ENCODE data around the gene ZNF431.
"Not testable (repeated sequence)": the region's sequence is repeated elsewhere in the genome, so short reads cannot be mapped to it uniquely, and the experiment has no call there.

ZNF431 gene

GRCh38 chr19:21141787-21142464 lies at the start of gene ZNF431:
Gene ZNF431 (plus strand): TSS chr19:21142040. CDS start chr19:21142184, 144 bp downstream.
- peak; percentile 98 for DNase-seq

DNA sequence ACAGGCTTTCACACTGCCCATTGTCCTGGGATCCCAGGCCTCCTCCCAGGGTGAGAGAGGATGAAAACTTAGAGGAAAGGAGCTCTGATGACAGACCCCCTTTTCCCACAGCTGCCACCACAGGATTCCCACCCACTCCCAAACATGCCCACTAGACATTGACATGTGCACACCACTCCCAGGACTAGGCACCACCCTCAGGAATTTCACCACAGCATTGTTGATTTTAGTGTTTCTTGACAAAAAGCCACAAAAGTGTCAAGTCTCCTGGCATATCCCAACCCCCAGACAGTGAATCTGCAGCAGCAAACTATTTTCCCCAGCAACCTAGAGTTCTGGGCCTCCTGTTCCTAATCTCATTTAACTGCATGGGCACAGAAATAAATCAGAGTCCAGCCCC lies 49.7 kb upstream of the ZNF431 start:
- DNase-seq = no peak

- no peak for DNase-seq
These were observed 47.4 kb upstream of the ZNF431 start for GRCh38 chr19:21094347-21095025.

- DNase-seq = no peak
These were observed 43.5 kb upstream of the ZNF431 start for GRCh38 chr19:21098291-21098690.

- DNase-seq = no peak
These were observed 40.2 kb upstream of the ZNF431 start for GRCh38 chr19:21101521-21102242.

- DNase-seq = no peak
These were observed 32.7 kb upstream of the ZNF431 start for GRCh38 chr19:21109116-21109515.

- DNase-seq = no peak
These were observed 31.7 kb upstream of the ZNF431 start for GRCh38 chr19:21110183-21110582.

DNA sequence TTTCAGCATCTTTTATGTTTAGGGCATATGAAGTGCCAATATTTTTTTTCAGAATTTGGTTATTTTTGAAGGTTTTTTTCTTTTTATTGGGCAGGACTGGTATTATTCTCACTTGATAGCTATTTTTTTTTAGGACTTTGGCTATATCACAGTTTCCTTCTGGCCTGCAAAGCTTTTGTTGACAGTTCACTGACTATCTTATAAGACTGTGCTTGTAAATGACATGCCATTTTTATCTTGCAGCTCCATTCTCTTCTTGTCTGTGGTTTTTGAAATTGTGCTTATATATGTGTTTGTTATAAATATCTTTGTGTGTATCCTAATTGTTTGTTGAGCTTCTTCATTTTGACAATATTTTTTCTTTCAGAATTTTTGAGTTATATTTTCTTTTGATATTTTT lies 26.4 kb upstream of the ZNF431 start:
- DNase-seq = no peak

DNA sequence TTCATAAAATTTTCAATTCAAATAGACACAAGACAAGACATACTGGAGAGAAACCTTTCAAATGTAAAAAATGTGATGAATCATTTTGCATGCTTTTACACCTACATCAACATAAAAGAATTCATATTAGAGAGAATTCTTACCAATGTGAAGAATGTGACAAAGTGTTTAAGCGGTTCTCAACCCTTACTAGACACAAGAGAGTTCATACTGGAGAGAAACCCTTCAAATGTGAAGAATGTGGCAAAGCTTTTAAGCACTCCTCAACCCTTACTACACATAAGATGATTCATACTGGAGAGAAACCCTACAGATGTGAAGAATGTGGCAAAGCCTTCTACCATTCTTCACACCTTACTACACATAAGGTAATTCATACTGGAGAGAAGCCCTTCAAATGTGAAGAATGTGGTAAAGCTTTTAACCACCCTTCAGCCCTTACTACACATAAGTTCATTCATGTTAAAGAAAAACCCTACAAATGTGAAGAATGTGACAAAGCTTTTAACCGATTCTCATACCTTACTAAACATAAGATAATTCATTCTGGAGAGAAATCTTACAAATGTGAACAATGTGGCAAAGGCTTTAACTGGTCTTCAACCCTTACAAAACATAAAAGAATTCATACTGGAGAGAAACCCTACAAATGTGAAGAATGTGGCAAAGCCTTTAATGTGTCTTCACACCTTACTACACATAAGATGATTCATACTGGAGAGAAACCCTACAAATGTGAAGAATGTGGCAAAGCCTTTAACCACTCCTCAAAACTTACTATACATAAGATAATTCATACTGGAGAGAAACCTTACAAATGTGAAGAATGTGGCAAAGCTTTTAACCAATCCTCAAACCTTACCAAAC lies 24.6 kb upstream of the ZNF431 start:
- DNase-seq = no peak

DNA sequence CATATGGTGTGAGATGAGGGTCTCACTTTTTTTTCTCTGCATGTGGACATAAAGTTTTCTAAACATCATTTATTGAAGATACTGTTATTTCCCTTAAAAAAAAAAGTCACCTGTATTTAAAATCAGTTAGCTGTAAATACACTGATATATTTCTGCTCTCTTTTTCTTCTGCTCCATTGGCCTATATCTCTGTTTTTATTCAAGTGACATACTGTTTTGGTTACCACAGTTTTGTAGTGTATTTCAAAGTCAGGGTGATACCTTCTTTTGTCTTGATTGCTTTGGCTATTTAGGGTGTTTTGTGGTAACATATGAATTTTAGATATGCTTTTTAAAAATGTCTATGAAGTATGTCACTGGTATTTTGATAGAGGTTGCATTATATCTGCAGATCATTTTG lies 15.8 kb upstream of the ZNF431 start:
- DNase-seq = no peak

DNA sequence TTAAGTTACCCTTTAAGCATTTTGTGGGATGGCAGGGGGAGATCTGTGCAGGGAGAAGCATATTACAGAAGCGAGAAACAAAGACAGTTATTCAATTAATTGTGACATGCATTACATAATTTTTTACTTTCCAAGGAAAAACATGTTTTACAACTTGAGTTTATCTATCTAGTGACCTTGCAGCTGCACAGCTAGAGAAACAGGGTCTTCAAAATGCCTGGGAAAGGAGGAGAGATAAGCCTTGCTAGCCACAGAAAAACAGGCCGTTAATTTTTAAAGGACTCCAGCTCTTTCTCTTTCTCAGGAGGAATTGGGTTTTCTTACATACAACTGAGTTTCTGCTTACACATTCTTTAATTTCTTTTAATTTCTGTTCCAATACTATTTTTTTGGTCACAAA lies 14.8 kb upstream of the ZNF431 start:
- DNase-seq = no peak

GRCh38 chr19:21127898-21128297 lies 13.9 kb upstream of the ZNF431 start:
- no peak for DNase-seq

DNA sequence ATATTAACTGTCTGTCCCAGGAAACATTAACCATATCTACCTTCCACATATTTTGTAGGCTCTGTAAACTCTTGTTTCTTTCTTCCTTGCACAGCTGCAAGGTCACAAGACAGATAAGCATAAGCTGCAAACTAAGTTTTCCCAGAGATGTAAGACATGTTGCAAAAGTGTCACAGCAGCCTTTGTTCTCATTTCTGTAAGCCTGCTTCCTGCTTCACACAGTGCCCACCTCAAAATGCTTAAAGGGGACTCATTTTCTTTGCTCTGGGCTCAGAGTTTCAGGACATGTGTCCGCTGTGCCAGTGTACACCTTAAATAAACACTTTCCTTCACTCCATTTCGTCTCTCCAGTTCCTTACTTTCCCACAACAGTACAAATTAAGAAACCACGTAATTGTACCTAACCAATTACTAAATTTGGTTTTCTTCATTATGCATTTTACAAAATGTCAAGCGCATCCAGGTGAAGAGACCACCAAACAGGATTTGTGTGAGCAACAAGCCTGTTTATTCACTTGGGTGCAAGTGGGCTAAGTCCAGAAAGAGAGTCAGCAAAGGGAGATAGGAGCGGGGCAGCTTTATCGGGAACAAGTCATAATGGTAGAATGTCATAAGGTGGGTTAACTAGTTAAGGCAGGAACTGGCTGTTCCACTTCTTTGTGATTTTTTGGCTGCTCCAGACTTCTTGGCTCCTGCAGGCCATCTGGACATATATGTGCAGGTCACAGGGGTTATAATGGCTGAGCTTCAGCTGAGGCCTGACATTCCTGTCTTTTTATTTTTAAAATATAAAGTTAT lies 12.7 kb upstream of the ZNF431 start:
- no peak for DNase-seq

DNA sequence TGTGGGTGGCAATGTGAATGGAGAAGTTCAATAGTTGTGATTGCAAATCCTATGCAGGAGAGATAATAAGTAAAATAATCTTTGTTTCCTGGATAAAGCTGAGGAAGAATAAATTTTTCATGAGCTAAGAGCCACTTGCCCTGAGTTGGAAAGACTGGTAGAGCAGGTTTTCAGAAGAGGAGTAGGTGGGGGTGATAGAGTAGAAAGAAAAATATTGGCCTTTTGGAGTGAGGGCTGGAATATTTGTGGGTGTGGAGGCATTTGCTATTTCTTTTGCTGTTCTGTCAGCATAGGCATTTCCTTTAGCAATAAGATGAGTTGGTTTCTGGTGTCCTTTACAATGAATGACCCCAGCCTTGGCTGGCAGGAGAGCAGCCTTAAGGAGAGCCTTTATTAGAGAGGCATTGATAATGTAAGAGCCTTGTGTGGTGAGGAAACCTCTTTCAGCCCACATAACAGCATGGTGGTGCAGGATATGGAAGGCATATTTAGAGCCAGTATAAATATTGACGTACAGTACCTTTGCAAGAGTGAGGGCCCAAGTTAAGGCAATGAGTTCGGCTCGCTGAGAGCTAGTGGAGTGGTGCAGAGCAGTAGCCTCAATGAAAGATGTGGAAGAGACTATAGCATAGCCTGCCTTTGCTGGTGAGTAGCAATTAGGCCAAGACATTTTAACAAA lies 11.6 kb upstream of the ZNF431 start:
- DNase-seq = no peak

GRCh38 chr19:21133633-21134032 lies 8.2 kb upstream of the ZNF431 start:
- DNase-seq = no peak

- DNase-seq = no peak
These were observed 6.9 kb upstream of the ZNF431 start for GRCh38 chr19:21134934-21135366.

DNA sequence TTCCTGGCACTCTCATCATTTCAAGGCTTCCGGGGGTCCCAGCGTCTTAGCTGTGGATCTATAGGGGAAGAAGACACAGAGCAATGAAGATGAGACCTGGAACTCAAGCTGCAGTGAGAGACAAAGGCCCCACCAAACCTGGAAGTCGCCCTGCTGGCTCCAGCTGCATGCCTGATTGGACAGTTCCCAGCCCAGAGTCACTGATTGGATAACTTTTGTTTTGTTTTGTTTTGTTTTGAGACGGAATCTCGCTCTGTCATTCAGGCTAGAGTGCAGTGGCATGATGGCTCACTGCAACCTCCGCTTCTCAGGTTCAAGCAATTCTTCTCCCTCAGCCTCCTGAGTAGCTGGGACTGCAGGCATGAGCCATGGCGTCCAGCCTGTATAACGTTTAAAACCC lies 6.4 kb upstream of the ZNF431 start:
- no peak for DNase-seq

DNA sequence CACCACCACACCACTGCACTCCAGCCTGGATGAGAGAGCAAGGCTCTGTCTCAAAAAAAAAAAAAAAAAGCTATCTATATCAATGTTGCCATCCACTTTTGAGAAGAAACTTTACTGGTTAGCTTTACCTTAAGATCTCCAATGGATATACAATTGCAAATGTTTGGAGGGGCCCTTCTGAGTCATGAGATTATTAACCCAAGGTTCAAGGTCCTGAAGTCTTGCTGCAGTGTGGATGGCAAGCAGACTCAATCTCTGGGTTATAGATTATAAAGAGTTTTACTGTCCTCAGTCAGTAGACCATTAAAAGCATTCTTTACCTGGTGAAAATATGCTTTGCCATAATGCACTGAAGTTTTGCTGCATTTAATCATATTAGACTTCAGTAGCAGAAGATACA lies 3.7 kb upstream of the ZNF431 start:
- no peak for DNase-seq

DNA sequence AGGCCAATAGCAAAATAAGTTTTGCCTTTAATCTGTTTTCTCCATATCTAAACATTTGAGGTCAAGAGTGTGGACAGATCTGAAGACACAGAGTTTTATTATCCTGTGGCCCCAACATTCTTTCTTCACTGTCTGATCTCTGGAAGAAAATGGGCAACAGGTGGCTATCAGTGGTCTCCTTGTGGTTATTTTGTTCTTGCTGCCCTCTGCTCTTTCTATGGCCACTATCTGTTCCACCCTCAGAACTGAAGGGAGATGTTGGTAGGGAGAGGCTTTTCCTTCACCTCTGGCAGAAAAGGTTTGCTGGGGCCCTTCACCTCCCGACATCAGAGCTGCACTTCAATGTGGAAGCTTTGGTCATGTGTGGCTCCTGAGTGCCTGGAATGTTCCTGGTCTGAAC lies 834 bp upstream of the ZNF431 start:
- not testable (repeated sequence) for DNase-seq

- no peak for DNase-seq
These were observed 1.6 kb downstream of the ZNF431 start for GRCh38 chr19:21143428-21143827.

DNA sequence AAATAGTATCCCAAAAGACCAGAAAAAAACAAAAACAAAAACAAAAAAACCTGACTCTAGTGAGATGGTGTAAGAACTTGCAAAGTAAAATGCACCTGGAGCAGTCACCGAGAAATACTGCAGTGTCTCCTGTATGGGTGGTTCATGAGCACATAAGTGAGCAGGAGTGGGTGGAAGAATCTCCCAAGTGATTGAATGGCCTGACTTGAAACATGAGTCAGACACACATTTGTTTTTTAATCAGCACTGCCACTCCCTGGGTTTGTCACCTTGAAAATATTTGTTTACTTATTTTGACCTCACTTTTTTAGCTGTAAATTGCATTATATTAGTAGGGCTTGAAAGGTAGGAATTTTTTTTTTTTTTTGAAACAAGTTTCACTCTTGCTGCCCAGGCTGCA lies 2.0 kb downstream of the ZNF431 start:
- DNase-seq = no peak

GRCh38 chr19:21147540-21147939 lies 5.7 kb downstream of the ZNF431 start:
- no peak for DNase-seq

All from NCI-H146 (cell line).